Vagina (tissue), 2 donors: ENCODE data around the gene PACS1.

Source experiments
- CTCF ChIP-seq, 3 experiments: fragments of 450-650 bp in 2 of 3; fragments of 200-600 bp in 1 of 3; sonication (generic) in 1 of 3; IDR thresholded peaks; one replicate each; pipeline ENCODE4 v1.5.1; 2017 to 2019; ENCODE audit warnings: antibody characterized with exemption in 3 of 3, mild to moderate bottlenecking in 2 of 3, moderate library complexity in 2 of 3
- POLR2A ChIP-seq, 2 donors: fragments of 450-650 bp; IDR thresholded peaks; one replicate each; pipeline ENCODE4 v1.6.1; 2017; ENCODE audit warnings: antibody characterized with exemption in 2 of 2, mild to moderate bottlenecking in 2 of 2, moderate library complexity in 2 of 2
- POLR2AphosphoS5 ChIP-seq, 2 donors: sonication (generic); formaldehyde crosslinking; IDR thresholded peaks; one replicate each; pipeline ENCODE4 v1.9.0; 2017; ENCODE audit warnings: antibody characterized with exemption in 2 of 2, mild to moderate bottlenecking in 2 of 2, low read depth in 1 of 2; ENCODE audit not compliant: insufficient read depth in 1 of 2

GRCh38 chr11:66106786-66107599 lies 36.9 kb downstream of the PACS1 start:
- TF ChIP-seq CTCF (IDR thresholded peaks at IDR 0.05) (no peak), POLR2A (IDR thresholded peaks at IDR 0.05) (no peak), POLR2AphosphoS5 (IDR thresholded peaks at IDR 0.05; ENCODE audit: insufficient read depth in 1 of 2, low read depth in 1 of 2) (no peak)
